GM12873 (cell line): ENCODE data around the gene PGBD5.

Source experiments
- CTCF ChIP-seq: IDR thresholded peaks from 2 replicates; pipeline ENCODE4 v1.5.1; 2012; ENCODE audit warnings: low read depth, mild to moderate bottlenecking, moderate library complexity, low read length, control low read depth; ENCODE audit not compliant: insufficient read depth; ENCODE audit errors: missing control alignments

PGBD5 gene

GRCh38 chr1:230267338-230268065, 158.6 kb downstream of the PGBD5 start:
- TF ChIP-seq CTCF, result no peak

GRCh38 chr1:230266456-230266855, 159.7 kb downstream of the PGBD5 start:
- no peak for TF ChIP-seq CTCF

- TF ChIP-seq CTCF, result no peak
Observed at GRCh38 chr1:230265200-230266115, 160.7 kb downstream of the PGBD5 start.
